A549 treated with RU486 at 1 μM for 4 hours (cell line): ENCODE results near the gene SNX6. TPM values are rescaled to one million over a fixed set of nuclear protein-coding genes. Genes with fewer than 3 reads are reported as not detected.

Experiments
- total RNA-seq: library from RNA; stranded (reverse); fragments of 200-300 nt; extraction: Qiagen RNA extraction; gene quantifications from 5 replicates; pipeline ENCODE4 v1.2.3, GENCODE V29; 2022; ENCODE audit warnings: low read depth

The SNX6 gene
- 43.7 to 103 TPM (median 74.5 TPM) in 5 replicates for total RNA-seq

GRCh38 chr14:34629657-34630529 lies at the start of gene SNX6:
Gene SNX6, minus strand, starts transcription at chr14:34630148. Its CDS starts 32 bp downstream, at chr14:34630116.

GRCh38 chr14:34539407-34540180 lies 90.4 kb downstream of the SNX6 start, which contains the start of gene EAPP:
Gene EAPP, minus strand, starts transcription at chr14:34539701. Its CDS starts 73 bp downstream, at chr14:34539628.

Other genes starting within 250 kb of the SNX6 start
- gene SPTSSA, start 167.9 kb downstream of the SNX6 start, total RNA-seq = 15.0 to 28.8 TPM (median 25.2 TPM) in 5 replicates
- gene EAPP, start 90.4 kb downstream of the SNX6 start, total RNA-seq = 31.1 to 48.5 TPM (median 39.7 TPM) in 5 replicates
- gene CFL2, start 84.4 kb upstream of the SNX6 start, total RNA-seq = 50.9 to 117 TPM (median 117 TPM) in 5 replicates
- 19.2 to 39.4 TPM (median 27.8 TPM) in 5 replicates for gene BAZ1A, start 245.2 kb upstream of the SNX6 start, total RNA-seq